ENCODE results near the gene DYNC2H1.

The DYNC2H1 gene

GRCh38 chr11:103110391-103110790 lies 1.2 kb downstream of the DYNC2H1 start:
- Histone ChIP-seq H3K4me1 (ENCODE audit: low read depth, poor library complexity, severe bottlenecking) (peaks cover 6% of the 10 kb centered on the region), H3K27me3 (ENCODE audit: insufficient read depth, low read depth) (no peaks in the 10 kb centered on the region), H4K20me1 (ENCODE audit: insufficient read depth) (no peaks in the 10 kb centered on the region), H3K4me3 (IDR thresholded peaks at IDR 0.05; ENCODE audit: insufficient read depth, low read depth, low read length) (no peak overlapping the region), H3K4me2 (no peak overlapping the region), H2AFZ (ENCODE audit: low read depth) (no peak overlapping the region), H3K9ac (no peak overlapping the region), H3K27ac (no peak overlapping the region), H3K36me3 (ENCODE audit: insufficient read depth) (no peaks in the 10 kb centered on the region), H3K79me2 (ENCODE audit: insufficient read depth, low read depth) (no peaks in the 10 kb centered on the region)
- TF ChIP-seq, protein P1, sequence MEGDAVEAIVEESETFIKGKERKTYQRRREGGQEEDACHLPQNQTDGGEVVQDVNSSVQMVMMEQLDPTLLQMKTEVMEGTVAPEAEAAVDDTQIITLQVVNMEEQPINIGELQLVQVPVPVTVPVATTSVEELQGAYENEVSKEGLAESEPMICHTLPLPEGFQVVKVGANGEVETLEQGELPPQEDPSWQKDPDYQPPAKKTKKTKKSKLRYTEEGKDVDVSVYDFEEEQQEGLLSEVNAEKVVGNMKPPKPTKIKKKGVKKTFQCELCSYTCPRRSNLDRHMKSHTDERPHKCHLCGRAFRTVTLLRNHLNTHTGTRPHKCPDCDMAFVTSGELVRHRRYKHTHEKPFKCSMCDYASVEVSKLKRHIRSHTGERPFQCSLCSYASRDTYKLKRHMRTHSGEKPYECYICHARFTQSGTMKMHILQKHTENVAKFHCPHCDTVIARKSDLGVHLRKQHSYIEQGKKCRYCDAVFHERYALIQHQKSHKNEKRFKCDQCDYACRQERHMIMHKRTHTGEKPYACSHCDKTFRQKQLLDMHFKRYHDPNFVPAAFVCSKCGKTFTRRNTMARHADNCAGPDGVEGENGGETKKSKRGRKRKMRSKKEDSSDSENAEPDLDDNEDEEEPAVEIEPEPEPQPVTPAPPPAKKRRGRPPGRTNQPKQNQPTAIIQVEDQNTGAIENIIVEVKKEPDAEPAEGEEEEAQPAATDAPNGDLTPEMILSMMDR (conservative IDR thresholded peaks at IDR 0.05; ENCODE audit: low read depth, low read length), result no peak

DNA sequence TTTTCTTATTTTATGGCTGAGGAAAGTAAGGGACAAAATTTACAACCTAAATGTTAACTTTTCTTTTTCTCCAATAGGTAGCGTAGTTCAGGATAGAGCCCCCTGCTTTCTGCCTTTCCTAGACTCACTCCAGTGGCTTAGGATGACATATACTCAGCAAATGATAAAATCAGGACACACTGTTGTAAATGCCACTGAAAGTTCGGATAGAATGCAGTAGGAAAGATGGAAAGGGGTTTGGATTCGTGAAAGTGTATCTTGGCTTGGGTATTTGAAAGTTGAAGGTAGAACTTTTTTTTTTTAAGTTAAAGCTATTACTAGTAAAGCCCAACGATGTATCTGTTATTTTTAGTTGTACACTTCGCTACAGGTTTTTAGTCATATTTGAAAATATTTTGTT lies 2.2 kb downstream of the DYNC2H1 start:
- Histone ChIP-seq H3K4me1 (ENCODE audit: low read depth, poor library complexity, severe bottlenecking) (peaks cover 6% of the 10 kb centered on the region), H3K27ac (no peak overlapping the region), H3K9ac (no peak overlapping the region), H3K79me2 (ENCODE audit: insufficient read depth, low read depth) (no peaks in the 10 kb centered on the region), H3K4me3 (IDR thresholded peaks at IDR 0.05; ENCODE audit: insufficient read depth, low read depth, low read length) (no peak overlapping the region), H4K20me1 (ENCODE audit: insufficient read depth) (no peaks in the 10 kb centered on the region), H3K27me3 (ENCODE audit: insufficient read depth, low read depth) (no peaks in the 10 kb centered on the region), H2AFZ (ENCODE audit: low read depth) (no peak overlapping the region), H3K4me2 (no peak overlapping the region), H3K36me3 (ENCODE audit: insufficient read depth) (no peaks in the 10 kb centered on the region)
- TF ChIP-seq, protein P1 (conservative IDR thresholded peaks at IDR 0.05; ENCODE audit: low read depth, low read length), result no peak

- no peak overlapping the region for H3K9ac ChIP-seq
- H3K79me2 ChIP-seq (ENCODE audit: insufficient read depth, low read depth), result no peaks in the 10 kb centered on the region
- H3K4me3 ChIP-seq (IDR thresholded peaks at IDR 0.05; ENCODE audit: insufficient read depth, low read depth, low read length), result no peak overlapping the region
- H3K27me3 ChIP-seq (ENCODE audit: insufficient read depth, low read depth), result no peaks in the 10 kb centered on the region
- no peaks in the 10 kb centered on the region for H4K20me1 ChIP-seq (ENCODE audit: insufficient read depth)
- TF ChIP-seq, protein P1 (conservative IDR thresholded peaks at IDR 0.05; ENCODE audit: low read depth, low read length), result no peak
- no peak overlapping the region for H2AFZ ChIP-seq (ENCODE audit: low read depth)
- H3K36me3 ChIP-seq (ENCODE audit: insufficient read depth), result no peaks in the 10 kb centered on the region
- no peak overlapping the region for H3K27ac ChIP-seq
- H3K4me1 ChIP-seq (ENCODE audit: low read depth, poor library complexity, severe bottlenecking), result peaks cover 6% of the 10 kb centered on the region
- H3K4me2 ChIP-seq, result no peak overlapping the region
Measured at GRCh38 chr11:103112364-103112763, 3.1 kb downstream of the DYNC2H1 start.

DNA sequence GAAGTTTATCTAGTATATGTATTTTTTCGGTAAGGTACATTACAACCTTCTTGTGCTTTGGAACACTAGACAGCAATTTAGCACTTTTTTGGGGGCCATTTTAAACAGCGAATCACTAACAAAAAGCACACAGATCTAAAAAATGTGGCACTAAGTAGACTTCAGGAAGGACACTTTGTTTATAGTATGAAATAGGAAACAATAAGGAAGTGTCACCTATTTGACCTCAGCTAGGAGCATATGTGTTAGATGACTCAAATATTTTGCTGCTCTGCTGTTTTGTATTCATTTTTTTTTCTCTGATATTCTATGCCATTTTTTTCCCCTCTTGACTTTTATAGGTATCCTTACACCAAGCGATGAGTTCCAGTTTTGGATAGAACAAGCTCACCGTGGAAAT lies 5.6 kb downstream of the DYNC2H1 start:
- H3K79me2 ChIP-seq (ENCODE audit: insufficient read depth, low read depth), result no peaks in the 10 kb centered on the region
- no peak overlapping the region for H3K9ac ChIP-seq
- H3K4me2 ChIP-seq, result no peak overlapping the region

More for the DNA sequence above, 5.6 kb downstream of the DYNC2H1 start:
- Histone ChIP-seq H3K4me3 (IDR thresholded peaks at IDR 0.05; ENCODE audit: insufficient read depth, low read depth, low read length) (no peak overlapping the region), H4K20me1 (ENCODE audit: insufficient read depth) (no peaks in the 10 kb centered on the region), H2AFZ (ENCODE audit: low read depth) (no peak overlapping the region), H3K36me3 (ENCODE audit: insufficient read depth) (no peaks in the 10 kb centered on the region), H3K4me1 (ENCODE audit: low read depth, poor library complexity, severe bottlenecking) (no peaks in the 10 kb centered on the region), H3K27me3 (ENCODE audit: insufficient read depth, low read depth) (no peaks in the 10 kb centered on the region), H3K27ac (no peak overlapping the region)
- TF ChIP-seq, protein P1 (conservative IDR thresholded peaks at IDR 0.05; ENCODE audit: low read depth, low read length), result no peak

Data from KMS-11 (cell line).